Neural cell (in vitro differentiated cells): ENCODE measurements around the gene PAK4. TPM values are rescaled to one million over a fixed set of nuclear protein-coding genes. Genes with fewer than 3 reads are reported as not detected.

ENCODE experiments used
- H2AFZ ChIP-seq: fragments of 200-600, 300-800 bp; sonication (generic), shearing (Covaris generic); 2 replicates; pipeline ENCODE4 v1.6.0; 2014; ENCODE audit warnings: low read depth, mild to moderate bottlenecking, antibody characterized with exemption, low read length, moderate library complexity
- H3F3A ChIP-seq: fragments of 200-600 bp; shearing (Covaris generic); 2 replicates; pipeline ENCODE4 v1.6.1; 2016; ENCODE audit warnings: mild to moderate bottlenecking, moderate library complexity, mixed read lengths, antibody characterized with exemption, low read length; ENCODE audit not compliant: insufficient read depth, poor library complexity, severe bottlenecking
- H3K27ac ChIP-seq: fragments of 200-600, 300-800 bp; sonication (generic), shearing (Covaris generic); 2 replicates; pipeline ENCODE4 v1.5.1; 2014; ENCODE audit warnings: mild to moderate bottlenecking, low read length, moderate library complexity
- H3K27me3 ChIP-seq: fragments of 300-800, 200-600 bp; sonication (generic), shearing (Covaris generic); 2 replicates; pipeline ENCODE4 v1.6.0; 2014; ENCODE audit warnings: mild to moderate bottlenecking, low read depth, low read length, moderate library complexity; ENCODE audit not compliant: insufficient read depth
- H3K36me3 ChIP-seq: fragments of 300-800, 200-600 bp; sonication (generic), shearing (Covaris generic); 2 replicates; pipeline ENCODE4 v1.5.1; 2014; ENCODE audit warnings: mild to moderate bottlenecking, antibody characterized with exemption, low read length, moderate library complexity; ENCODE audit not compliant: insufficient read depth
- H3K4me2 ChIP-seq: fragments of 300-800, 200-600 bp; sonication (generic), shearing (Covaris generic); 2 replicates; pipeline ENCODE4 v1.6.0; 2014; ENCODE audit warnings: mild to moderate bottlenecking, low read length
- H3K4me3 ChIP-seq: fragments of 300-800, 200-600 bp; sonication (generic), shearing (Covaris generic); 2 replicates; pipeline ENCODE4 v1.5.1; 2014; ENCODE audit warnings: mild to moderate bottlenecking, low read length, moderate library complexity
- H3K79me2 ChIP-seq: fragments of 200-600 bp; shearing (Covaris generic); replicated peaks from 2 replicates; pipeline ENCODE4 v1.6.0; 2014; ENCODE audit warnings: mild to moderate bottlenecking, low read length, moderate library complexity; ENCODE audit not compliant: insufficient read depth
- H3K9ac ChIP-seq: fragments of 300-800, 200-600 bp; sonication (generic), shearing (Covaris generic); 2 replicates; pipeline ENCODE4 v1.6.1; 2016; ENCODE audit warnings: mild to moderate bottlenecking, low read length, mixed read lengths
- H3K9me2 ChIP-seq: fragments of 200-600 bp; shearing (Covaris generic); 2 replicates; pipeline ENCODE4 v1.6.1; 2016; ENCODE audit warnings: mild to moderate bottlenecking, low read length, mixed read lengths; ENCODE audit not compliant: insufficient read depth
- H3K9me3 ChIP-seq: fragments of 200-600, 300-800 bp; sonication (generic), shearing (Covaris generic); 2 replicates; pipeline ENCODE4 v1.6.1; 2016; ENCODE audit warnings: mild to moderate bottlenecking, mixed run types, low read length, moderate library complexity, mixed read lengths
- H4K20me1 ChIP-seq: fragments of 200-600 bp; shearing (Covaris generic); 2 replicates; pipeline ENCODE4 v1.6.1; 2016; ENCODE audit warnings: mild to moderate bottlenecking, mixed run types; ENCODE audit not compliant: insufficient read depth
- CTCF ChIP-seq: fragments of 450-650 bp; IDR thresholded peaks from 2 replicates; pipeline ENCODE4 v1.5.1; 2014; ENCODE audit warnings: antibody characterized with exemption, mild to moderate bottlenecking, moderate library complexity; ENCODE audit not compliant: poor library complexity, severe bottlenecking
- EP300 ChIP-seq: fragments of 450-650 bp; conservative IDR thresholded peaks from 2 replicates; pipeline ENCODE4 v1.6.1; 2014; ENCODE audit warnings: antibody characterized with exemption, mild to moderate bottlenecking, moderate library complexity; ENCODE audit not compliant: poor library complexity, severe bottlenecking
- EZH2 ChIP-seq: fragments of 200-600, 300-800 bp; shearing (Covaris generic), sonication (generic); IDR thresholded peaks from 2 replicates; pipeline ENCODE4 v1.6.1; 2014; ENCODE audit warnings: antibody characterized with exemption, low read length, borderline replicate concordance, mild to moderate bottlenecking; ENCODE audit not compliant: insufficient read depth, poor library complexity, severe bottlenecking
- MXI1 ChIP-seq: fragments of 450-650 bp; conservative IDR thresholded peaks from 2 replicates; pipeline ENCODE4 v1.6.1; 2014; ENCODE audit warnings: antibody characterized with exemption, mild to moderate bottlenecking; ENCODE audit not compliant: poor library complexity, severe bottlenecking
- POLR2AphosphoS5 ChIP-seq: IDR thresholded peaks from 2 replicates; pipeline ENCODE4 v1.6.1; 2012
- RAD21 ChIP-seq: fragments of 450-650 bp; conservative IDR thresholded peaks from 2 replicates; pipeline ENCODE4 v1.6.1; 2014; ENCODE audit warnings: antibody characterized with exemption, mild to moderate bottlenecking, moderate library complexity
- REST ChIP-seq: IDR thresholded peaks from 2 replicates; pipeline ENCODE4 v1.6.1; 2012; ENCODE audit warnings: borderline replicate concordance
- SMC3 ChIP-seq: fragments of 450-650 bp; conservative IDR thresholded peaks from 2 replicates; pipeline ENCODE4 v1.6.1; 2014; ENCODE audit warnings: antibody characterized with exemption, mild to moderate bottlenecking, moderate library complexity; ENCODE audit not compliant: poor library complexity
- TAF1 ChIP-seq: IDR thresholded peaks from 2 replicates; pipeline ENCODE4 v1.6.1; 2012; ENCODE audit warnings: low read depth
- polyA plus RNA-seq: library from polyadenylated mRNA; depleted of rRNA; stranded (reverse); fragments of >200 nt; gene quantifications from 2 replicates; pipeline ENCODE4 v1.2.3, GENCODE V29; 2014

PAK4 gene
- polyA plus RNA-seq, 1 donor from 2014 or later = 5.4 TPM

GRCh38 chr19:39178296-39179006 lies 52.9 kb downstream of the PAK4 start:
- no peak overlapping the region for H3K4me3 ChIP-seq
- no peak overlapping the region for H2AFZ ChIP-seq
- H4K20me1 ChIP-seq = no peaks in the 10 kb centered on the region
- no peaks in the 10 kb centered on the region for H3K36me3 ChIP-seq
- no peaks in the 10 kb centered on the region for H3K9me3 ChIP-seq
- H3K79me2 ChIP-seq = no peaks in the 10 kb centered on the region
- no peaks in the 10 kb centered on the region for H3K27me3 ChIP-seq
- H3K4me2 ChIP-seq = no peak overlapping the region
- TF ChIP-seq CTCF = no peak
- TF ChIP-seq EP300 = no peak
- no peak for TF ChIP-seq TAF1
- TF ChIP-seq SMC3 = no peak
- TF ChIP-seq EZH2 = no peak
- no peak for TF ChIP-seq REST
- TF ChIP-seq MXI1 = no peak
- TF ChIP-seq RAD21 = no peak
- no peak for TF ChIP-seq POLR2AphosphoS5
- no peaks in the 10 kb centered on the region for H3K9me2 ChIP-seq
- no peaks in the 10 kb centered on the region for H3F3A ChIP-seq
- no peak overlapping the region for H3K9ac ChIP-seq
- H3K27ac ChIP-seq = no peak overlapping the region

GRCh38 chr19:39179754-39180153 lies 54.2 kb downstream of the PAK4 start:
- H3K4me3 ChIP-seq = no peak overlapping the region
- H3K36me3 ChIP-seq = no peaks in the 10 kb centered on the region
- H3F3A ChIP-seq = no peaks in the 10 kb centered on the region
- H3K9me2 ChIP-seq = no peaks in the 10 kb centered on the region
- TF ChIP-seq TAF1 (no peak), RAD21 (no peak), REST (no peak), EP300 (no peak), POLR2AphosphoS5 (no peak), SMC3 (no peak), CTCF (no peak), MXI1 (no peak), EZH2 (no peak)
- no peaks in the 10 kb centered on the region for H3K9me3 ChIP-seq
- H3K9ac ChIP-seq = no peak overlapping the region
- no peaks in the 10 kb centered on the region for H3K27me3 ChIP-seq
- no peaks in the 10 kb centered on the region for H4K20me1 ChIP-seq
- H3K79me2 ChIP-seq = no peaks in the 10 kb centered on the region
- no peak overlapping the region for H3K27ac ChIP-seq
- no peak overlapping the region for H2AFZ ChIP-seq
- no peak overlapping the region for H3K4me2 ChIP-seq
